ENCODE results near the gene PCCA.

DNA sequence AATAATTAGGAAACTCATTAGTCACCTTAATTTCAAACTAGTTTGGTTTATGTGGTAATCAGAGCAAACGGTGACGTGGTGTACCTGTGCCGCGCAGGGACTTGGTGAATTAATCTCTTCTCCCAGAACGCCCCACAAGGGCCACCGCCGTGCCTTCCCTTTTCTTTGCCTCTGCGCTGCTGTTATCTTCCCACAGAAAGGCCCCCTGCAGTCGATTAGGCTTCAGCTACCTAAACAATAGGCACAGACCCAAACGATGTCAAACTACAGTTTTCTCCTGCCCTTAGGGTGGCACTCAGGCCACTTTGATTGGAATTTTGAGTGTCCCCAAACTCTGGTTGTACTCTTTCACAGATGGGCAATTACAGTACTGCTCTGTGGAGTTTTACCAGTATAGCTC lies 384.2 kb downstream of the PCCA start:
- TF ChIP-seq, protein P1, sequence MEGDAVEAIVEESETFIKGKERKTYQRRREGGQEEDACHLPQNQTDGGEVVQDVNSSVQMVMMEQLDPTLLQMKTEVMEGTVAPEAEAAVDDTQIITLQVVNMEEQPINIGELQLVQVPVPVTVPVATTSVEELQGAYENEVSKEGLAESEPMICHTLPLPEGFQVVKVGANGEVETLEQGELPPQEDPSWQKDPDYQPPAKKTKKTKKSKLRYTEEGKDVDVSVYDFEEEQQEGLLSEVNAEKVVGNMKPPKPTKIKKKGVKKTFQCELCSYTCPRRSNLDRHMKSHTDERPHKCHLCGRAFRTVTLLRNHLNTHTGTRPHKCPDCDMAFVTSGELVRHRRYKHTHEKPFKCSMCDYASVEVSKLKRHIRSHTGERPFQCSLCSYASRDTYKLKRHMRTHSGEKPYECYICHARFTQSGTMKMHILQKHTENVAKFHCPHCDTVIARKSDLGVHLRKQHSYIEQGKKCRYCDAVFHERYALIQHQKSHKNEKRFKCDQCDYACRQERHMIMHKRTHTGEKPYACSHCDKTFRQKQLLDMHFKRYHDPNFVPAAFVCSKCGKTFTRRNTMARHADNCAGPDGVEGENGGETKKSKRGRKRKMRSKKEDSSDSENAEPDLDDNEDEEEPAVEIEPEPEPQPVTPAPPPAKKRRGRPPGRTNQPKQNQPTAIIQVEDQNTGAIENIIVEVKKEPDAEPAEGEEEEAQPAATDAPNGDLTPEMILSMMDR (IDR thresholded peaks at IDR 0.05; ENCODE audit: insufficient read depth, low read length, poor library complexity, severe bottlenecking) = no peak
- no peak for TF ChIP-seq EZH2phosphoT487 (conservative IDR thresholded peaks at IDR 0.05; ENCODE audit: low read length)
